ENCODE data around the gene GRAMD1C. TPM values are rescaled to one million over a fixed set of nuclear protein-coding genes. Genes with fewer than 3 reads are reported as not detected.

The GRAMD1C gene
- total and polyA plus RNA-seq, 2 donors (not counting 3 experiments of a cell fraction or from before 2014, with no cell fraction given), result 7.0 to 24.0 TPM

- H3K79me2 ChIP-seq (ENCODE audit: control insufficient read depth, insufficient read depth, low read length), result no peaks in the 10 kb centered on the region
- H3K36me3 ChIP-seq (ENCODE audit: control insufficient read depth in 2 of 2, extremely low read depth in 1 of 2, insufficient read depth in 2 of 2, low read length in 2 of 2), result no peaks in the 10 kb centered on the region
- peak; percentile 9 for DNase-seq (ENCODE audit: low read depth, low spot score)
- H3K4me2 ChIP-seq (ENCODE audit: insufficient read depth, low read length), result peak overlapping the region; percentile 45
- H3K9me1 ChIP-seq (replicated peaks; ENCODE audit: control insufficient read depth, extremely low read depth, insufficient read depth, low read length), result no peaks in the 10 kb centered on the region
- CTCF ChIA-PET, result no interaction called here
- H2AFZ ChIP-seq (ENCODE audit: low read depth, low read length), result peak overlapping the region; percentile 38
- no peaks in the 10 kb centered on the region for H4K20me1 ChIP-seq (replicated peaks; ENCODE audit: control insufficient read depth, extremely low read depth, insufficient read depth, low read length)
- H3K27me3 ChIP-seq (ENCODE audit: control insufficient read depth in 2 of 2, insufficient read depth in 2 of 2, low read length in 2 of 2), result no peaks in the 10 kb centered on the region
- FAIRE-seq, result no peak
- TF ChIP-seq EZH2 (IDR thresholded peaks at IDR 0.05; ENCODE audit: borderline replicate concordance, low read depth, low read length, severe bottlenecking) (peak; percentile 53), FOS (IDR thresholded peaks at IDR 0.05; ENCODE audit: borderline replicate concordance, insufficient read depth, low read length) (no peak), POLR2A (IDR thresholded peaks at IDR 0.05; ENCODE audit: low read depth, low read length) (no peak), JUN (IDR thresholded peaks at IDR 0.05; ENCODE audit: borderline replicate concordance, insufficient read depth, insufficient read length, low read depth) (no peak), POLR2AphosphoS5 (IDR thresholded peaks at IDR 0.05; ENCODE audit: insufficient read depth, low read depth, low read length) (no peak)
- intact Hi-C loops (cut with micrococcal nuclease), result loop anchor here (2.0 to 10.0 kb wide), 3 partner anchors 109 to 211 kb away; partner anchors contain the start of genes CCDC191 and QTRT2
- POLR2A ChIA-PET, result no interaction called here
- dilution Hi-C loops (cut with MboI; ENCODE audit: extremely low pct_ligation_motif_present, low sequenced_read_pairs), result no loop called here
- BruUV-seq (replicated peaks), result no TSS peak
- no peak overlapping the region for H3K9ac ChIP-seq (replicated peaks; ENCODE audit: extremely low read depth, insufficient read depth, low read length)
- no peak overlapping the region for H3K27ac ChIP-seq (ENCODE audit: insufficient read depth, low read depth, low read length)
- peaks cover 7% of the 10 kb centered on the region for H3K4me1 ChIP-seq (ENCODE audit: control insufficient read depth, extremely low read depth, insufficient read depth, low read length)
- peak overlapping the region; percentile 4 to 63 (median 61) for H3K4me3 ChIP-seq (replicated peaks in 1 of 3; ENCODE audit: insufficient read depth in 1 of 3, low read depth in 1 of 3, low read length in 3 of 3)
- H3K9me3 ChIP-seq (replicated peaks; ENCODE audit: control insufficient read depth, insufficient read depth, low read length), result no peaks in the 10 kb centered on the region
These were observed 109.7 kb downstream of the GRAMD1C start for GRCh38 chr3:113948015-113948917.

- Histone ChIP-seq H3K4me2 (ENCODE audit: insufficient read depth, low read length) (no peak overlapping the region), H3K9me1 (replicated peaks; ENCODE audit: control insufficient read depth, extremely low read depth, insufficient read depth, low read length) (no peaks in the 10 kb centered on the region), H3K9ac (replicated peaks; ENCODE audit: extremely low read depth, insufficient read depth, low read length) (no peak overlapping the region), H3K27me3 (ENCODE audit: control insufficient read depth in 2 of 2, insufficient read depth in 2 of 2, low read length in 2 of 2) (no peaks in the 10 kb centered on the region), H4K20me1 (replicated peaks; ENCODE audit: control insufficient read depth, extremely low read depth, insufficient read depth, low read length) (no peaks in the 10 kb centered on the region), H3K4me1 (ENCODE audit: control insufficient read depth, extremely low read depth, insufficient read depth, low read length) (peaks cover 20% of the 10 kb centered on the region), H3K27ac (ENCODE audit: insufficient read depth, low read depth, low read length) (no peak overlapping the region), H3K4me3 (replicated peaks in 1 of 3; ENCODE audit: insufficient read depth in 1 of 3, low read depth in 1 of 3, low read length in 3 of 3) (no peak overlapping the region), H2AFZ (ENCODE audit: low read depth, low read length) (no peak overlapping the region), H3K79me2 (ENCODE audit: control insufficient read depth, insufficient read depth, low read length) (no peaks in the 10 kb centered on the region), H3K36me3 (ENCODE audit: control insufficient read depth in 2 of 2, extremely low read depth in 1 of 2, insufficient read depth in 2 of 2, low read length in 2 of 2) (no peaks in the 10 kb centered on the region), H3K9me3 (replicated peaks; ENCODE audit: control insufficient read depth, insufficient read depth, low read length) (no peaks in the 10 kb centered on the region)
- DNase-seq (ENCODE audit: low read depth, low spot score), result no peak
- no peak for TF ChIP-seq POLR2A (IDR thresholded peaks at IDR 0.05; ENCODE audit: low read depth, low read length)
- no peak for TF ChIP-seq CTCF (IDR thresholded peaks at IDR 0.05; ENCODE audit: extremely low read depth in 1 of 2, insufficient read depth in 1 of 2, low read depth in 1 of 2, low read length in 2 of 2)
- TF ChIP-seq JUN (IDR thresholded peaks at IDR 0.05; ENCODE audit: borderline replicate concordance, insufficient read depth, insufficient read length, low read depth), result no peak
- TF ChIP-seq GATA2 (IDR thresholded peaks at IDR 0.05; ENCODE audit: insufficient read depth, insufficient read length, low read depth, low read length), result no peak
- TF ChIP-seq EZH2 (IDR thresholded peaks at IDR 0.05; ENCODE audit: borderline replicate concordance, low read depth, low read length, severe bottlenecking), result no peak
- no peak for TF ChIP-seq MAX (IDR thresholded peaks at IDR 0.05; ENCODE audit: insufficient read depth, insufficient read length)
- TF ChIP-seq FOS (IDR thresholded peaks at IDR 0.05; ENCODE audit: borderline replicate concordance, insufficient read depth, low read length), result no peak
- no peak for TF ChIP-seq POLR2AphosphoS5 (IDR thresholded peaks at IDR 0.05; ENCODE audit: insufficient read depth, low read depth, low read length)
- TF ChIP-seq MYC (IDR thresholded peaks at IDR 0.05; ENCODE audit: low read depth, low read length), result no peak
- no peak for FAIRE-seq
- intact Hi-C loops (cut with micrococcal nuclease), result no loop called here
- dilution Hi-C loops (cut with MboI; ENCODE audit: extremely low pct_ligation_motif_present, low sequenced_read_pairs), result no loop called here
- POLR2A ChIA-PET, result no interaction called here
- CTCF ChIA-PET, result interaction anchor here (0.6 to 1.4 kb wide), 4 partner anchors 8 to 105 kb away, joined by 3 to 6 read pairs (median 3); no protein-coding TSS in a partner anchor
- BruUV-seq (replicated peaks), result no TSS peak
These were observed 114.3 kb downstream of the GRAMD1C start for GRCh38 chr3:113952921-113953320.

Measured in endothelial cell of umbilical vein (primary cell).